WERI-Rb-1 (cell line): ENCODE data around the gene ZNF793.

Source experiments
- DNase-seq: peaks from one replicate; pipeline ENCODE4 v3.0.0-alpha.2; 2020
- H3K27ac ChIP-seq: fragments of 250-450 bp; sonication (Bioruptor Pico); 2 replicates; pipeline ENCODE4 v1.5.1; 2020; ENCODE audit warnings: mild to moderate bottlenecking, moderate library complexity
- H3K27me3 ChIP-seq: fragments of 250-450 bp; sonication (Bioruptor Pico); 2 replicates; pipeline ENCODE4 v1.5.1; 2021; ENCODE audit warnings: mild to moderate bottlenecking, low read depth, moderate library complexity; ENCODE audit not compliant: insufficient read depth, severe bottlenecking
- H3K36me3 ChIP-seq: fragments of 250-450 bp; sonication (Bioruptor Pico); 2 replicates; pipeline ENCODE4 v1.5.1; 2020; ENCODE audit warnings: mild to moderate bottlenecking, moderate library complexity
- H3K4me3 ChIP-seq: 2 replicates; pipeline ENCODE4 v1.5.1; 2011; ENCODE audit warnings: low read depth, mild to moderate bottlenecking, control low read depth, low read length
- H3K9me3 ChIP-seq: fragments of 250-450 bp; sonication (Bioruptor Pico); 2 replicates; pipeline ENCODE4 v1.5.1; 2021; ENCODE audit warnings: mild to moderate bottlenecking, moderate library complexity; ENCODE audit not compliant: severe bottlenecking
- CTCF ChIP-seq: IDR thresholded peaks from 2 replicates; pipeline ENCODE4 v1.5.1; 2011; ENCODE audit warnings: low read depth, mild to moderate bottlenecking, control low read depth, inconsistent platforms, low read length

The ZNF793 gene

GRCh38 chr19:37511186-37511585 is 4.4 kb downstream of the ZNF793 start:
- no peak for TF ChIP-seq CTCF
- no peak overlapping the region for H3K4me3 ChIP-seq
- no peaks in the 10 kb centered on the region for H3K27me3 ChIP-seq
- H3K27ac ChIP-seq, result no peak overlapping the region
- peaks cover 40% of the 10 kb centered on the region for H3K36me3 ChIP-seq
- DNase-seq, result no peak
- no peaks in the 10 kb centered on the region for H3K9me3 ChIP-seq

- Histone ChIP-seq H3K9me3 (no peaks in the 10 kb centered on the region), H3K27me3 (no peaks in the 10 kb centered on the region), H3K4me3 (no peak overlapping the region), H3K36me3 (peaks cover 40% of the 10 kb centered on the region), H3K27ac (no peak overlapping the region)
- TF ChIP-seq CTCF, result no peak
- no peak for DNase-seq
These were observed 5.1 kb downstream of the ZNF793 start for GRCh38 chr19:37511821-37512220.

- Histone ChIP-seq H3K9me3 (no peaks in the 10 kb centered on the region), H3K27ac (no peak overlapping the region), H3K4me3 (no peak overlapping the region), H3K27me3 (no peaks in the 10 kb centered on the region), H3K36me3 (peaks cover 43% of the 10 kb centered on the region)
- no peak for TF ChIP-seq CTCF
- DNase-seq, result no peak
These were observed 6.7 kb downstream of the ZNF793 start for GRCh38 chr19:37513397-37513796.

- H3K4me3 ChIP-seq, result no peak overlapping the region
- H3K27ac ChIP-seq, result no peak overlapping the region
- H3K27me3 ChIP-seq, result no peaks in the 10 kb centered on the region
- no peak for DNase-seq
- TF ChIP-seq CTCF, result no peak
- peaks cover 36% of the 10 kb centered on the region for H3K36me3 ChIP-seq
- H3K9me3 ChIP-seq, result no peaks in the 10 kb centered on the region
These were observed 13.2 kb downstream of the ZNF793 start for GRCh38 chr19:37519890-37520289.

- Histone ChIP-seq H3K9me3 (peaks cover 12% of the 10 kb centered on the region), H3K27ac (no peak overlapping the region), H3K27me3 (no peaks in the 10 kb centered on the region), H3K36me3 (peaks cover 62% of the 10 kb centered on the region), H3K4me3 (no peak overlapping the region)
- no peak for TF ChIP-seq CTCF
- DNase-seq, result no peak
These were observed 30.7 kb downstream of the ZNF793 start for GRCh38 chr19:37537391-37537947.
